GM18909 (cell line): ENCODE results near the gene ICAM2.
"Not testable (repeated sequence)": the region's sequence is repeated elsewhere in the genome, so short reads cannot be mapped to it uniquely, and the experiment has no call there.

Experiments
- ATAC-seq: cut with Tn5 transposase; IDR thresholded peaks from one replicate; pipeline ENCODE4 v1.9.1; 2021; ENCODE audit warnings: mild to moderate bottlenecking; ENCODE audit not compliant: unreplicated experiment, poor library complexity

The ICAM2 gene

DNA sequence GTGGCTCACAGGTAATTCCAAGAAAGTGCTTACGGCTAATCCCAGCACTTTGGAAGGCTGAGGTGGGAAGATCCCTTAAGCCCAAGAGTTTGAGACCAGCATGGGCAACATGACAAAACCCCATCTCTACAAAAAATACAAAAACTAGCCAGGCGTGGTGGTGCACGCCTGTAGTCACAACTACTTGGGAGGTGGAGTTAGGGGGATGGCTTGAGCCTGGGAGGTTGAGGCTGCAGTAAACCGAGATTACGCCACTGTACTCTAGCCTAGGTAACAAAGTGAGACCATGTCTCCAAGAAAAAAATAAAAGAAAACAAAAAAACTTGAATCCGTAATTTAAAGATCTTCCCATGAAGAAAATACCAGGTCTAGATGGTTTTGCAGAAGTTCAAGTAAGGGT, 5.0 kb downstream of the ICAM2 start:
- ATAC-seq = no peak

DNA sequence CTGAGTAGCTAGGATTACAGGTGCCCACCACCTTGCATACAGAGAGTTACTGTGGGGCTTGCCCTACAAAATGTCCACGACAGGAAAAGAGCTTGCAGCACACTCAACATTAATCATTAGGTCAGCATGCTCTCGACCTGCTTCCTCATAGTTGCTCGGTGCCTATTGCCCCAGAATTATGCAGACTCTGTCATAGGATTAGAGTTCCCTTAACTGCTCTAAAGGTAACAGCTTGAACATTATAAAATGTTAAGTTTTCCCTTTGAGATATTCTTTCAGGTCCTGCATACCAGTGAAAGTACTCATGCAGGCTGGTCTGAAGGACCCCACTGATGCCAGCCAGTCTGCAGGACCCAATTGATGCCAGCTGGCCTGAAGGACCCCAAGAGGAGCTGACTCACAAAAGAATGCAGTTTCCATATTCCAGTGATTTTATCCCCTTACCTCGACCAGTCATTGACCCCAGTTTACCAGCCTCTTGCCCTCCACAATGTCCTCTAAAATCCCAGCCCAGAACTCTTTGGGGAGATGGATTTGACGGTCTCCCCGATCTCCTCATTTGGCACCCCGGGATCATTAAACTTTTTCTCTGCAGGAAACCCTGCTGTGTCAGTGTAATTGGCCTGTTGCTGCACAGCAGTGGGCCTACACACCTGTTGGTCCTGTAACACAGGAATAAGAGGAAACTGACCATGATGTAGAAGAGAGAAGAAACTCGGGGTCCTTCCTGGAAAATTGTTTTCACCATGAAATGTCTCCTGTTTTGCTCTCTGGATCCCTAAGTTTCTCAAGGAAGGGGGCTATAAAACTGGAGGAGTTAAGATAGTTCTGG, 10.6 kb downstream of the ICAM2 start:
- no peak for ATAC-seq

DNA sequence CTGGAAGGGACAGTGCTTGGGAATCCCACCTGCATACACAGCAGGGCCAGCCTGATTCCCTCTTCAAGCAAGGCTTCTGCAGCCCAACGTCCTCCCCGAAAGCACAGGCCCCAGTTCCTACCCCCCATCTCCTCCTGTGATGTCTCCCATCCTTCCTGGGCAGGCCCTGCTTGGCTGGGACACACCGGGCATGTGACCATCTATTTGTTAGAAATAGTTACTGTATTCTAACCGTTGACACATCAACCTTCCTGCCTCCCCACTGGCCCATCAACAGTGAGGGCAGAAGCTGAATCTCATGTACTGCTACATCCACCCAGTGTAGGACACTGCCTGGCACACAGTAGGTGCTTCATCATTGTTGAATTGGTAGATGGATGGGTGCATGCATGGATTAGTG, 11.6 kb downstream of the ICAM2 start:
- no peak for ATAC-seq

DNA sequence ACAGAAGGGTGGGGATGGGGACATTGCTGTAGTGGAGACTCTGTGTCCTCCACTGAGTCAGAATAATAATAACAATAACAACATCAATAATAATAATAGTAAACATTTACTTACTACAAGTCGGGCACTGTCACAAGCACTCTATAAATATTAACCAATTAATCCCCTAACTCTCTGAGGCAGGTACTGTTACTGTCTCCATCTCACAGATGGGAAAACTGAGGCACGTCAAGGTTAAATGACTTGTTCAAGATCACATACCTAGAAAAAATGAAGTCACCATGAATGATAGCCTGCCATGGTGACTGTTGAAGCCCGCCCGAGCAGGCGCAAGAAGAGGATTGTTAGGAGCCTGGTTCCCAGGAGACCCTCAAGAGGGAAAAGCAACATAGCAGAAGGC, 12.1 kb downstream of the ICAM2 start:
- ATAC-seq = no peak

DNA sequence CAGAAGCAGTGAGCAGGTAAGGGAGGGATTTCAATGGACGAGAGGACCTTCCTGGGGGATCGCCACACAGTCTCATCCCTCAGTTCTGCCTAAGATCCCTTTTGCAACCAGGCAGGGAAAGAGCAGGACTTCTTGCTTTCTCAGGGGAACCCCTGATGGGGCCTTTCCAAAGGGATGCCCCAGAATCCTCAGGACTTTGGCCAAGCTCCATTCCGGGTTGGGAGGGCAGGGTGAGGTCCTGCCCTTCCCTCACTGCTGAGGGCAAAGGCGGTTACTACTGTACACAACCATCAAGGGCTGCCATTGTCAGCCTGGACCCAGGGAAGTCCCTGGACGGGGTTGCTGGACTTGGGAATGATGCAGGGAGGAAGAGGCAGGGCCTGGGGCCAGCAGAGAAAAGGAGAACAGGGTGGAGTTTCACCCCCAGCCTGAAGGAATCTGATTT, 12.6 kb downstream of the ICAM2 start:
- ATAC-seq = no peak

DNA sequence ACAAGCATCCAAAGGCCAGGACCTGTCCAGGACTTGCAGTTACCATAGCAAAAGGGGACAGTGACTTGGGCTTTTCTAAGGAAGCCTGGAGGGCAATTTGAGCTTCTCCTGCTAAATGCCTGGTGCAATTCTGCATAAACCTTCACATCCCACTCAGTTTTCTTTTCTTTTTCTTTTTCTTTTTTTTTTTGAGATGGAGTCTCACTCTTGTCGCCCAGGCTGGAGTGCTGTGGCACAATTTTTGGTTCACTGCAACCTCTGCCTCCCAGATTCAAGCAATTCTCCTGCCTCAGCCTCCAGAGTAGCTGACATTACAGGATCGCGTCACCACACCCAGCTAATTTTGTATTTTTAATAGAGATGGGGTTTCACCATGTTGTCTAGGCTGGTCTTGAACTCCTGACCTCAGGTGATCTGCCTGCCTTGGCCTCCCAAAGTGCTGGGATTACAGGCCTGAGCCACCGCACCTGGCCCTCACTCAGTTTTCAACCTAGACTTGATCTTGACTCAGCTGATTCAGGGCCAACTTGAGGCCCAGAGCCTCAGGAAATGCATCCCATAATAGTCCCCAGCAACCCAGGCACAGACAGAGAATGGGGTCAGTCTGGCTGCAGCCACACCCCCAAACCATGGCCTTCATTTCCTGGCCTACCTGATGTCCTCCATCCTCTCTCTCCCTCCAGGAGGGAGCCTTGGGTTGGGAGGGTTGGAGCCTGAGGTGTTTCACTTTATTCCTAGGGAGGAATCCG, 13.2 kb downstream of the ICAM2 start:
- not testable (repeated sequence) for ATAC-seq

DNA sequence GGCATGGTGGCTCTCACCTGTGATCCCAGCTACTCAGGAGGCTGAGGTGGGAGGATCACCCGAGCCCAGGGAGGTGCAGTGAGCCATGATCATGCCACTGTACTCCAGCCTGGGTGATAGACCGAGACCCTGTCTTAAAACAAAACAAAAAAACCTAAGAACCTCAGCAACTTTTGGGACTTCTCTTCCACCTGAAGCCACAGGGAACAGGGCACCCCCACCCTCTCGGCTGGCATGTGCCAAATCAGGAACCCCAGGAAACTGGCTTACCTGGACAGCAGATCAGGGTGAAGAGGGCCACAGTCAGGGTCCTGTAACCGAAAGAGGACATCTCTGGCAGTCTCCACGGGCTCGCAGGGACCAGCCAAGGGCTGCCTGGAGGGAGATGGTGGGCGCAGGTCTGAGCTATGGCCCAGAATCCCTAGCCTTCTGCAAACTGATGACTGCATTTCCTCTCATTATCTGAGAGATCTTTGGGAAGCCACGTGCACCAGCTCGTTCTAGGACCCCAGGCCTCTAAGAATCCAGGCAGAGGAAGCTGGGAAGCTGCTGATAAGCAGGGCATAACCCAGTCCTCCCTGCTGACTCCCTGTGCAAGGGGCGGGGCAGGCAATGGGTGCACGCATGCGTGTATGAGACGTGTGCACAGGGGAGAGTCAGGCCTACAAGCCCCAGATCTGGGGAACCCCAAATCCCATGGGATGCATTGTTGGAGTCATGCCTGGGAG, 13.9 kb downstream of the ICAM2 start:
- no peak for ATAC-seq

DNA sequence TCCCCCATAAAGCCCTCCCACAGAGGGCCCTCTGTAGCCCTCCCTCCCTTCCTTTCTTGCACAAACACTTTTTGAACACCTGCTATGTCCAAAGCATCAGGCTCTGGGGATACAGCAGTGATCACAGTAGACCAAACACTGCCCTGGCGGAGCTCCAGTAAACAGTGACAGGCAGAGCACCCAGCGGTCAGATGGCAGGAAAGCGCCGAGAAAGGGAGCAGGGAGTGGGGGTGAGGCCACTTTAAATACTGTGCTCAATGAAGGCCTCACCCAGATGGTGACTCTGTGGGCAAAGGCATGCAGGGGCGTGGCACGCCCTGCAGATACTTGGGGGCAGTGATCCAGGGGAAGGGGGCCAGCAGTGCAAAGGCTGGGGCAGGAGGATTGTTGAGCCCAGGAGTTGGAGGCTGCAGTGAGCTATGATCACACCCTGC, 14.7 kb downstream of the ICAM2 start:
- ATAC-seq = no peak

DNA sequence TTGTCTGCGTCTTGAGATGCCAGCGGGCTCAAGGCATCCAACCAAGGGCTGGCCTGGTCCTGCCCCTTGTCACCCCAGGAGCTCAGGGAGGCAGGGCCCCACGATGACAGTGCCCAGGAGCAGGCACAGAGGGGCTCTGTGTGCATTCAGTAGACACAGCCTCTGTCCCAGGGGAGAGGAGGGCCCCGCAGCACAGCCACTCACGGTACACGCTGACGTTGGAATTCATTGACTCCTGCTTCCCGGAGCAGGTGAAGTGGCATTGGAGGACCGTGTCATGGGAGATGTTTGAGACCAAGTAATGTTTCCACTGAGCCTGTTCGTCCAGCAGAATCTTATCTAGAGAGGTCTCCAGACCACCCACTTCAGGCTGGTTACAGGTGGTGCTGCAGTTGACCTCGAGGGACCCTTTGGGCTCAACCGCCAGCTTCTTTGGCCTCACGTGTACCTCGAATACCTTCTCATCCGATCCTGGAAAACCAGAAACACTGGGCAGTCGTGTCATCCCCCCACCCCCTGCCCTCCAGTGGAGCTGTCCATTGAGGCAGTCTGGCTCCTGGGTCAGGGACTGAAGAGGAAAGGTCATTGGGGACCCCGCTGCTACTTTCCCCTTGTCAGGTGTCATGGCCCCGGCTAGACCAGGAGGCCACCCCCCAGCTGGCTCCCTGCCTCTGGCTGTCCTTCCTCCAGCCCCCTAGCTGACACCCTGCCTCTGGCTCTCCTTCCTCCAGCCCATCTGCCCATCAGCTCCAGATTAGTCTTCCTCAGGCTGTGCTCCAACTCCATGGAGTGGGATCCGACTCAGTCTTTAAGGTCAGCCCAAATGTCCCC, 15.3 kb downstream of the ICAM2 start:
- ATAC-seq = no peak

DNA sequence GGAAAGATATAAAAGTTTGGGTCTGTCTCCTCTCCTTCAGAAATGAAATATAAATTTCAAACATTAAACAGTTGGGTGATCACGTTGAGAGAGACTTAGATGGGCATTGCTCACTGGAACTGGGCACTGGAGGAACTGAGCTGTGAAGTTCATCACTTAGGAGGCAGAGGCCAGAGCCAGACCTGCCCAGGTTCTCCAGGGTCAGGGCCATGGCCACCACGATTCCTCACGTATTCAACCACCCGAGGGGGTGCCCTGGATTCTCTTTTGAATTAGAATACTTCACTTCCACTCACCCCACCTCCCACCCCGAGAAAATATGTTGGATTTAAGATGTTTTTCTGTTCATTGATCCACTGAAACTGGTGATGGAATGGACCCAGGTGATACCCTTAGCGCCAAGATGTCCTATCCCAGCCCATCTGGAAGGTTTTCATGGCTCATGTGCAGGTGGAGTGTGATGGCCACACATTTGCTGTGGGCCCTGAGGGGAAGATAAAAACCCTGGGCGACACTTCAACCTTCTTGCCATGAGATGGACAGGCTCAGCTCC, 16.1 kb downstream of the ICAM2 start:
- ATAC-seq = no peak

DNA sequence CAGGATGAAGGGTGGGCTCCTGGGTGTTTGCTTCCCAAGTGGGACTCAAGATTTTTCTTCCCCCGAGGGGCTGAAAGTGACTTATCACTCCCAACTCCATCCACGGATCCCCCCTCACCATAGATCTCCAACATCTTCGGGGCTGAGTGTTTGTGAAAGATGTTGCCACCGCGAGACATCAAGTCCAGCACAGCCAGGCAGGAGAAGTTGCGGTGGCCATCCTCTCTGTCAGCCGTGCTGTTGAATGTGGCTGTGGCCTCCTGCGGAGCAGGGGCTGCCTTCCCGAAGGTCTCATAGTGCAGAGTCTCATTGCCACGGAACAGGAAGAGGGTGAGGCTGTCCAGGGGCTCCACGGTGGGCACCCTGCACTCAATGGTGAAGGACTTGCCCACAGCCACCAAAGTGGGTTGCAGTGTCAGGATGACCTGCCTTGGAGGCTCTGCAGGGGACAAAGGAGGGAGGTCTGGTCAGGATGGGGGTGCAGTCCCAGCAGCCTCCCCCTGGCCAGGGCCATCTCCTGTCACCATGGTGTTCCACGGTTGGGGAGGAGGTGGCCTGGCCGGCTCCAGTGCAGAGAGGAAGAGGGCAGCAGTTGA, 16.8 kb downstream of the ICAM2 start:
- no peak for ATAC-seq

DNA sequence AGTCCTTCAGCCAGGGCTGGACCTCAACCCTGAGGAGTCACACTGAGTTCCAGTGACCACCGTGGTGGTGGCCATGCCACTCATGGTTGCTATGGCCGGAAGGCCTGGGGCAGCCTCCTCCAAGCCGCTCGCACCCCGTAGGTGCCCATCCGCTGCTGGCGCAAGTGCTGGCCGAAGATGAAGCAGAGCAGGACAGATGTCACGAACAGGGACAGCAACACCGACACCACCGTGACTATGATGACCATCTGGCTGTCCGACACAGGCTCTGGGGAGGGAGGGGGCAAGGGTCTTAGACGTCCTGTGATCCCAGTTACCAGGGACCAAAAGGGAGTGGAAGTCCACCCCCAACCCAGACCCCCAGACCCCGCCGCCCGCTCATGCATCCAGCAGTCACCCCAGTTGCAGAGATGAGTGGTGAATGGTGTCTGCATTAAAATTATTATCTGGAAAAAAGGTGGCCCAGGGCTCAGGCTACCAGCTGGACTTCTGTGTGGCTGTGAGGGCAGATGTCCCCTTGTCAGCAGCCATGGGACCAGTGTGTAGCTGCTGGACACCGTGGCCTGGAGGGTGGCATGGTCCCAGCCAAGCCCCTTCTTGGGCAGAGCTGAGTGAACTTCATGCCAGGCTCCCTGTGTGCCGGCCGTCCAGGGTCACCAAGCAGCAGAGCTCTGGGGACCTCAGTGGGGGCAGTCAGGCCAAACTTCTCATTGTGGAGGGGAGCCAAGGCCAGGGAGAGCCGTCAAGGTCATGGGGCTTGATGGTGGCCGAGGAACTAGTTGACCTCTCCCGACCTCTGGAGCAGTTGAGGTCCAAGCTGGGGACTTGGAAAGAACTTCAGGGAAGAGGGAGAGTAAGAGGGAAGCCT, 17.5 kb downstream of the ICAM2 start:
- no peak for ATAC-seq

DNA sequence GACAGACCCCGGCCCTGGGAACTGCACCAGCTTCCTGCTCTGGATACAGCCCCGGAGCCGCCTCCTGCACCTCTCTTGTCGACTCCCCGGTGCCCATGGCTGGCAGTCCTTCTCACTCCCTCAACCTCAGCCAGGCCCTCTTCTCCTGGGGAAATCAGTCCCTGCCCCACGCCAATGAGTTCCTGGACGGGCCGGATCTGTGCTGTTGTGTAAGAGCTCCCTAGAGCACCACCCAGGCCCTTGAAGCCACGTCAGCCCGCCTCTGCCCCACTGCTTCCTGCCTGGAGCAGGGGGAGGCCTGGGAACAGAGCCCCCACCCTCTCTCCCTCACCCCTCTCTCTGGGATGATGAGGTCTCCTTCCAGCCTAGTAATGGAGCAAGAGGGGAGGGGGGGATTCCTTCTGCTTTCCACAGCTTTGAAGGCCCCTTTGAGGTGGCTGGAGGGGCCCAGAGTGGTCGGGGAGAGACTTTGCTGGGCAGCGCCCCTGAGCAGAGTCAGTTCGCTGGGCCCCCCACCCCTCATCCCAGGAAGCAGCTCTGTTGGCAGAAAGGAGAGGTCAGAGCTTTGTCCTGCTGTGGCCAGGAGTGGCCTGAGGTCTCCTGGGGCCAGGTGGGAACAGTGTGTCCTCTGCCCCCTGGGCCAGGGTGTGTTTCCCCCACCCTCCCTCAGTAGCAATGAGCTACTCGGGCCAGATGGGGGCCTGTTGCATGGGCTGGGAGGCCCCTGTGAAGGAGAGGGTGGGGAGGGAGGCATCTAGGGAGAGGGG, 18.5 kb downstream of the ICAM2 start:
- no peak for ATAC-seq

DNA sequence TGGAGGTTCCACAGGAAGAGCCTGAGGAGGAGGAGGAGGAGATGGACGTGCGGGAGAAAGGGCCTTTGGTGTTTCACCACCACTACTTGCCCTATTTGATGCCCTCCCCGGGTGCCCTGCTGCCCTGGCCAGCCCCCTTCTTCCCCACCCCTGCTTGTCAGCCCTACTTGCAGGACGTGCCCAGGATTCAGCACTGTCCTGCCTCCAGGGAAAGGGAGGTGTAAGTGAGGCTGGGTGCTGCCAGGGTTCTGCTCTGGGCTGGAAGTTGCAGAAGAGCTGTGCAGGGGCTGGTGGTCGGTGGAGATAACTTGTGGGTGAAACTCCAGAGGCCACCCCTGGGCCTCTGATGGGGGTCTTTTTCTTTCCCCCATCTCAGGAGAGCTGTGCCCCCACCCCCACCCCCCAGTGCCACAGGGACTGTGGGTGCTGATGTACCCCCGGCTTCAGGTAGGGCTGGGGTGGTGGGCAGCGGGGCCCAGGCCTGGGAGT, 19.3 kb downstream of the ICAM2 start:
- no peak for ATAC-seq

DNA sequence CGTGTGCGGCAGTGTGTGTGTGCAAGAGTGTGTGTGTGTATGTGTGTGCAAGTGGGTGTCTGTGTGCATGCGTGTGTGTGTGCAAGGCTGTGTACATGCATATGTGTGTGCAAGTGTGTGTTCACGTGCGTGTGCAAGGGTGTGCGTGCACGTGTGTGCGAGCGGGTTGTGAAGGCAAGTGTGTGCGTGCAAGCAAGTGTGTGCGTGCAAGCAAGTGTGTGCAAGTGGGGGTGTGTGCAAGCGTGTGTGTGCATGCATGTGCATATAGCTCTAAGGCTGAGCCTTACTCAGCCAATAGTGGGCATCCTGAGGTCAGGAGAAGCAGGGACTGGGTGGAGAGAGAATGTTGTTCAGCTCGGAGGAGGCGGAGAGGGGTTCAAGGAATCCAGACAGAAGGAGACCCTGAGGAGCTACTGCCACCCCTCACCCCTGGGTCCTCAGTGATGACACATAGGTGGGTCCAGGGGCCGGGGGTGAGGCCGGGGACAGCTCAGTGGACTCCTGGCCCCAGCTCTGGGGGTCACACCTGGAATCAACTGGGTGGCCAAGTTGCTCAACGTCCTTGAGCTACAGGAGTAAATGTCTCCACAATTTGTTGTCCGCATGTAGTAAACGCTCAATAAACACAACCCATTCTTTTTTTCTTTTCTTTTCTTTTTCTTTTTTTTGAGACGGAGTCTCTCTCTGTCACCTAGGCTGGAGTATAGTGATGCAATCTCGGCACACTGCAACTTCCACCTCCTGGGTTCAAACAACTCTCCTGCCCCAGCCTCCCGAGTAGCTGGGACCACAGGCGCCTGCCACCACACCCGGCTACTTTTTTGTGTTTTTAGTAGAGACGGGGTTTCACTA, 20.5 kb downstream of the ICAM2 start:
- ATAC-seq = no peak

DNA sequence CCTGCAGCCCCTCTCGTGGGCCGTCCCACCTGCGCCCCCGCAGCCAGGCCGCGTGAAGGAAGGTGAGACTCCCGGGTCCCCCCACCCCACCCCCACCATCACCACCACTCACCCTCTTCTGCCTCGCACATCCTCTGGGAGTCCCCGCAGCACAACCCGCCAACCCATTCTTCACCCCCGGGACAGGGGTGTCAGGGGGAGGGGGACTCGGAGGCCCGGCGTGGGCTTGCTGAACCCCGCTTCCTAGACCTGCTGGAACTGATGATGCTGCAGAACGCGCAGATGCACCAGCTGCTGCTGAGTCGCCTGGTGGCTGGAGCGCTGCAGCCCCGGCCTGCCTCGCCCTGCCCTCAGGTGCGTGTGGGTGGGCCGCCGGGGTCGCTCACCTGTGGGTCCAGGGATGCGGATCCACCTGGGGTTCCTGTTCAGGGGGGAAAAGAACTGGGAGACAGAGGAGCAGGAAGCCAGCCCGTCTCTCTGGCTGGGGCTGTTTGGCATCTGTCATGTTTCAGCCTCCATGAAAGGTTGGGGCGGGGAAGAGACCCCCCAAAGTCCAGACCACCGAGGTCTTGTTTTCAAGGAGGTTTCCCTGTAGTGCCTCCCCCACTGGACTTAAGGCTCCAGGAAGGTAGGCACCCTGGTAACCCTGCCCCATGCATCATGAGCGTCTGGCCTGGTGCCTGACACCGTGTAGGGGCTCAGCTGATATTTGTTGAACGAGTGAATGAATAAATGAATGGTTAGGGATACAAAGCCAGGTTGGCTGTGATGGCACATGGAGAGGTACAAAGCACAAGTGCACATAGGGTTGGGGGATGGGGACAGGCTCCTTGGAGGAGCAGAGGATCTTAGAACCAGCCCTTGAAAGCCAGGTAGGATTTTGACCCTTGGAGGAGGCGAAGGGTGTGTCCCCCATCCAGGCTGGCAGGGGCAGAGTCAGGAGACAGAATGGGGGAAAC, 21.4 kb downstream of the ICAM2 start:
- ATAC-seq = no peak
